ENCODE results near the gene GALNT2. TPM values are rescaled to one million over a fixed set of nuclear protein-coding genes. Genes with fewer than 3 reads are reported as not detected.

Gene GALNT2
- total and polyA plus RNA-seq, 2 donors (not counting 1 experiment from before 2014, with no cell fraction given): 19.0 to 184 TPM

- Mint-ChIP-seq H3K27ac (peak overlapping the region; percentile 84), H3K27me3 (no peaks in the 10 kb centered on the region), H3K9me3 (ENCODE audit: insufficient read depth) (no peaks in the 10 kb centered on the region), H3K4me3 (peak overlapping the region; percentile 65), H3K4me1 (peaks cover 50% of the 10 kb centered on the region)
- Histone ChIP-seq H4K20me1 (ENCODE audit: control insufficient read depth, insufficient read depth, low read length, poor library complexity, severe bottlenecking) (no peaks in the 10 kb centered on the region), H3K27ac (ENCODE audit: low read length in 2 of 2) (peak overlapping the region in 1 of 2 donors; percentile 66), H3K9me3 (ENCODE audit: control extremely low read depth in 1 of 3, control insufficient read depth in 2 of 3, insufficient read depth in 1 of 3, low read length in 2 of 3) (peaks cover 0 to 10% (median 0%) of the 10 kb centered on the region in 3 donors), H3K4me1 (ENCODE audit: control insufficient read depth in 2 of 2, insufficient read depth in 2 of 2, low read length in 2 of 2) (peaks cover 45 to 49% of the 10 kb centered on the region in 2 donors), H3K4me2 (replicated peaks; ENCODE audit: low read depth, low read length, poor library complexity, severe bottlenecking) (peak overlapping the region; percentile 56), H3K79me2 (ENCODE audit: control insufficient read depth, insufficient read depth, low read length) (no peaks in the 10 kb centered on the region), H3K27me3 (replicated peaks in 1 of 4; ENCODE audit: control extremely low read depth in 1 of 4, control insufficient read depth in 3 of 4, insufficient read depth in 4 of 4, low read length in 3 of 4) (no peaks in the 10 kb centered on the region), H3K4me3 (ENCODE audit: control extremely low read depth in 1 of 5, extremely low read depth in 1 of 5, insufficient read depth in 1 of 5, low read depth in 2 of 5, low read length in 4 of 5) (peak overlapping the region in 2 of 5 experiments; percentile 30 to 45), H3K9ac (ENCODE audit: low read length) (no peak overlapping the region), H3K36me3 (replicated peaks in 1 of 2; ENCODE audit: control extremely low read depth in 1 of 2, control insufficient read depth in 1 of 2, extremely low read depth in 1 of 2, insufficient read depth in 2 of 2, low read length in 1 of 2) (no peaks in the 10 kb centered on the region), H2AFZ (ENCODE audit: insufficient read depth, low read depth, low read length, poor library complexity, severe bottlenecking) (peak overlapping the region; percentile 53)
- WGBS (ENCODE audit: insufficient coverage): 93% methylated on average over 10 of the region's 12 CpGs
- ATAC-seq (ENCODE audit: low read depth): no peak
- TF ChIP-seq EZH2 (IDR thresholded peaks at IDR 0.05; ENCODE audit: borderline replicate concordance, insufficient read depth, low read depth, low read length, poor library complexity, severe bottlenecking) (no peak), CTCF (IDR thresholded peaks at IDR 0.05) (no peak)
- intact Hi-C loops (cut with micrococcal nuclease): loop anchor here (5.0 kb wide), 1 partner anchor 226 kb away; the partner anchor contains the start of gene GALNT2
- DNase-seq: no peak
- ChIA-PET POLR2A (no interaction called here), CTCF (interaction anchor here (2.3 kb wide), 1 partner anchor 10 kb away, joined by 6 read pairs; no protein-coding TSS in a partner anchor)
Measured at GRCh38 chr1:230292689-230293389, 225.8 kb downstream of the GALNT2 start.

- Histone ChIP-seq H3K4me3 (ENCODE audit: control extremely low read depth in 1 of 5, extremely low read depth in 1 of 5, insufficient read depth in 1 of 5, low read depth in 2 of 5, low read length in 4 of 5) (no peak overlapping the region), H3K4me1 (ENCODE audit: control insufficient read depth in 2 of 2, insufficient read depth in 2 of 2, low read length in 2 of 2) (peaks cover 45 to 49% of the 10 kb centered on the region in 2 donors), H3K9ac (ENCODE audit: low read length) (no peak overlapping the region), H3K4me2 (replicated peaks; ENCODE audit: low read depth, low read length, poor library complexity, severe bottlenecking) (peak overlapping the region; percentile 56), H3K9me3 (ENCODE audit: control extremely low read depth in 1 of 3, control insufficient read depth in 2 of 3, insufficient read depth in 1 of 3, low read length in 2 of 3) (peaks cover 0 to 10% (median 0%) of the 10 kb centered on the region in 3 donors), H3K27me3 (replicated peaks in 1 of 4; ENCODE audit: control extremely low read depth in 1 of 4, control insufficient read depth in 3 of 4, insufficient read depth in 4 of 4, low read length in 3 of 4) (no peaks in the 10 kb centered on the region), H3K36me3 (replicated peaks in 1 of 2; ENCODE audit: control extremely low read depth in 1 of 2, control insufficient read depth in 1 of 2, extremely low read depth in 1 of 2, insufficient read depth in 2 of 2, low read length in 1 of 2) (no peaks in the 10 kb centered on the region), H3K79me2 (ENCODE audit: control insufficient read depth, insufficient read depth, low read length) (no peaks in the 10 kb centered on the region), H3K27ac (ENCODE audit: low read length in 2 of 2) (peak overlapping the region in 1 of 2 donors; percentile 66), H4K20me1 (ENCODE audit: control insufficient read depth, insufficient read depth, low read length, poor library complexity, severe bottlenecking) (no peaks in the 10 kb centered on the region), H2AFZ (ENCODE audit: insufficient read depth, low read depth, low read length, poor library complexity, severe bottlenecking) (no peak overlapping the region)
- H3K4me3 Mint-ChIP-seq: peak overlapping the region; percentile 29
- peak overlapping the region; percentile 84 for H3K27ac Mint-ChIP-seq
- POLR2A ChIA-PET: no interaction called here
- CTCF ChIA-PET: no interaction called here
- H3K27me3 Mint-ChIP-seq: no peaks in the 10 kb centered on the region
- H3K9me3 Mint-ChIP-seq (ENCODE audit: insufficient read depth): no peaks in the 10 kb centered on the region
- intact Hi-C loops (cut with micrococcal nuclease): loop anchor here (5.0 kb wide), 1 partner anchor 226 kb away; the partner anchor contains the start of gene GALNT2
- ATAC-seq (ENCODE audit: low read depth) (no peak), DNase-seq (no peak)
- WGBS (ENCODE audit: insufficient coverage): 77% methylated on average over 5 of the region's 7 CpGs
- peaks cover 46% of the 10 kb centered on the region for H3K4me1 Mint-ChIP-seq
- TF ChIP-seq EZH2 (IDR thresholded peaks at IDR 0.05; ENCODE audit: borderline replicate concordance, insufficient read depth, low read depth, low read length, poor library complexity, severe bottlenecking): no peak
Measured at GRCh38 chr1:230293390-230293700, 226.3 kb downstream of the GALNT2 start.
